ENCODE results near the gene ANAPC7.

Gene ANAPC7

DNA sequence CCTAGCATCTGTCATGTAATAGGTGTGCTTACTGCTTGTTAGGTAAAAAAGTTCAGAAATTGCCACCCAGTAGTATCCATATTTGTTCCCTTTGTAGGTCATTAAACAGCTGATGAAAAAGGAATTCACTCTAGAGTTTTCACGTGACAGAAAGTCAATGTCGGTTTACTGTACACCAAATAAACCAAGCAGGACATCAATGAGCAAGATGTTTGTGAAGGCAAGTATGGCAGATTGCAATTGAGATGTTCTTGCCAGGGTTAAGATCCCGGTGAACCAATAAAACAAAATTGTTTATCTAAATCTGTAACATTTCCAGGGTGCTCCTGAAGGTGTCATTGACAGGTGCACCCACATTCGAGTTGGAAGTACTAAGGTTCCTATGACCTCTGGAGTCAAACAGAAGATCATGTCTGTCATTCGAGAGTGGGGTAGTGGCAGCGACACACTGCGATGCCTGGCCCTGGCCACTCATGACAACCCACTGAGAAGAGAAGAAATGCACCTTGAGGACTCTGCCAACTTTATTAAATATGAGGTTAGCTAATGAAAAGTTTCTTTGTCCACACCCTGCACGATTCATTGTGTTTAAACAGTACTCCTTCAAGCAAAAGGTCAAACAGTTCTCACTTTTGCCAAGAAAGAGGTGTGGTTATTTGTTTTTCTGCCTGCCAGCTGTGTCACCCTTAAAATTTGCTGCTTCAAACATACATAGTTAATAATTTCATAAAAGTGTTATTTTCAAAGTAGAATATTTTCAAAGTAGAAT lies 64.1 kb downstream of the ANAPC7 start:
- no peak overlapping the region for H3K4me3 ChIP-seq (ENCODE audit: low read depth, low read length)
- ChIA-PET CTCF (interaction anchor here (1.4 to 1.8 kb wide), 3 partner anchors 15 to 21 kb away, joined by 3 to 6 read pairs (median 4); no protein-coding TSS in a partner anchor), POLR2A (interaction anchor here (1.3 kb wide), 1 partner anchor 13 kb away, joined by 3 read pairs; no protein-coding TSS in a partner anchor)
- no peak for DNase-seq (ENCODE audit: low read depth, low spot score)
- TF ChIP-seq, protein P1, sequence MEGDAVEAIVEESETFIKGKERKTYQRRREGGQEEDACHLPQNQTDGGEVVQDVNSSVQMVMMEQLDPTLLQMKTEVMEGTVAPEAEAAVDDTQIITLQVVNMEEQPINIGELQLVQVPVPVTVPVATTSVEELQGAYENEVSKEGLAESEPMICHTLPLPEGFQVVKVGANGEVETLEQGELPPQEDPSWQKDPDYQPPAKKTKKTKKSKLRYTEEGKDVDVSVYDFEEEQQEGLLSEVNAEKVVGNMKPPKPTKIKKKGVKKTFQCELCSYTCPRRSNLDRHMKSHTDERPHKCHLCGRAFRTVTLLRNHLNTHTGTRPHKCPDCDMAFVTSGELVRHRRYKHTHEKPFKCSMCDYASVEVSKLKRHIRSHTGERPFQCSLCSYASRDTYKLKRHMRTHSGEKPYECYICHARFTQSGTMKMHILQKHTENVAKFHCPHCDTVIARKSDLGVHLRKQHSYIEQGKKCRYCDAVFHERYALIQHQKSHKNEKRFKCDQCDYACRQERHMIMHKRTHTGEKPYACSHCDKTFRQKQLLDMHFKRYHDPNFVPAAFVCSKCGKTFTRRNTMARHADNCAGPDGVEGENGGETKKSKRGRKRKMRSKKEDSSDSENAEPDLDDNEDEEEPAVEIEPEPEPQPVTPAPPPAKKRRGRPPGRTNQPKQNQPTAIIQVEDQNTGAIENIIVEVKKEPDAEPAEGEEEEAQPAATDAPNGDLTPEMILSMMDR (IDR thresholded peaks at IDR 0.05; ENCODE audit: insufficient read depth, low read length, missing control alignments): no peak

DNA sequence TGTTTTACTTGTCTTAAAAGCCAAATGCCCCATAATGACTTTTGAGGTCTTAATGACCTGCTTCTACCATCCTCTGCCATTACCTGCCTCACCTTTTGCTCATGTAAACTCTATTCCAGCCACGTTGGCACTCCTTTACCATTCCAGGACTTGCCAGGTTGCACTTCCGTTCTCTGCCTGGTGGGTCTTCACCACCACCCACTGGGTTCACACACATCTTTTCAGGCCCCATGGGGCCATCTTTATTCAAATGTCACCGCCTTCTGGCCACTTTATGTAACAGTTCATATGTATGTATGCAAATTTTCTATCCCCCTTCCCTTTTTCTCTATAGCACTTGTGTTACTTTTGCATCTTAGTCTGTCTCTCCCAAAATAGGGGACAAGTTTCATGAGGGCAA lies 64.8 kb downstream of the ANAPC7 start:
- ChIA-PET CTCF (interaction anchor here (0.9 kb wide), 1 partner anchor 234 kb away, joined by 3 read pairs; no protein-coding TSS in a partner anchor), POLR2A (interaction anchor here (1.3 kb wide), 1 partner anchor 14 kb away, joined by 3 read pairs; no protein-coding TSS in a partner anchor)
- no peak for DNase-seq (ENCODE audit: low read depth, low spot score)

DNA sequence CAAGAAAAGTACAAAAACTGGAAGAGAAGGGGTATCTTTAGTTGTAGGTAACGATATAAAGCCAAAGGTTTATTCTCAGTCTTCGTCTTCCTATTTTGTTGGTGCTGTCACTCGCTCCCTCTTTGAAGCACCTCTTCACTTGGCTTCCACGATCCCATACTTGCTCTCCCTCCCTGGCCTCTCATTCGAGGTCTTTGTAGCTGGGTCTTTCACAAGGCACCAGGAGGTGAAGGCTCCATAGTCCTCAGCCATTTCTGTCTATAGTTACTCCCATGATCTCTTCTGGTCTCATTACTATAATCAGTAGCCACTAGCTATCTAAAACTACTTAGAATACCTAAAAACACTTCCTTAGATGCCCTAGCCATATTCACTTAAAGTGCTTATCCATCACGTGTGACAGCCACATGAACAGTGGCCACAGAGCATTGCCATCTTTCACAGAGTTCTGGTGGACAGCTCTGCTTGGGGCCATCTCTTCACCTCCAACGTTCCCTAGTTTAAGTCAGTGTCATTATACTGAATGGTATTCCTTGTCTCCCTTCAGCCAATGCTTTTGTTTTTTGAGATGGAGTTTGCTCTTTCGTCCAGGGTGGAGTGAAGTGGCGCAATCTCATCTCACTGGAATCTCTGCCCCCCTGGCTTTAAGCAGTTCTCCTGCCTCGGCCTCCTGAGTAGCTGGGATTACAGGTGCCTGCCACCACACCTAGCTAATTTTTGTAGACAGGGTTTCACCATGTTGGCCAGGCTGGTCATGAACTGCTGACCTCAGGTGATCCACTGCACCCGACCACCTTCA lies 65.4 kb downstream of the ANAPC7 start:
- H3K4me3 ChIP-seq (ENCODE audit: low read depth, low read length): no peak overlapping the region
- DNase-seq (ENCODE audit: low read depth, low spot score): no peak
- ChIA-PET CTCF (interaction anchor here (0.9 to 1.0 kb wide), 2 partner anchors 11 to 233 kb away, joined by 3 read pairs; no protein-coding TSS in a partner anchor), POLR2A (interaction anchor here (1.3 kb wide), 1 partner anchor 14 kb away, joined by 3 read pairs; no protein-coding TSS in a partner anchor)
- TF ChIP-seq, protein P1 (IDR thresholded peaks at IDR 0.05; ENCODE audit: insufficient read depth, low read length, missing control alignments): no peak

More for the DNA sequence above, 64.8 kb downstream of the ANAPC7 start:
- no peak overlapping the region for H3K4me3 ChIP-seq (ENCODE audit: low read depth, low read length)
- TF ChIP-seq, protein P1 (IDR thresholded peaks at IDR 0.05; ENCODE audit: insufficient read depth, low read length, missing control alignments): no peak

DNA sequence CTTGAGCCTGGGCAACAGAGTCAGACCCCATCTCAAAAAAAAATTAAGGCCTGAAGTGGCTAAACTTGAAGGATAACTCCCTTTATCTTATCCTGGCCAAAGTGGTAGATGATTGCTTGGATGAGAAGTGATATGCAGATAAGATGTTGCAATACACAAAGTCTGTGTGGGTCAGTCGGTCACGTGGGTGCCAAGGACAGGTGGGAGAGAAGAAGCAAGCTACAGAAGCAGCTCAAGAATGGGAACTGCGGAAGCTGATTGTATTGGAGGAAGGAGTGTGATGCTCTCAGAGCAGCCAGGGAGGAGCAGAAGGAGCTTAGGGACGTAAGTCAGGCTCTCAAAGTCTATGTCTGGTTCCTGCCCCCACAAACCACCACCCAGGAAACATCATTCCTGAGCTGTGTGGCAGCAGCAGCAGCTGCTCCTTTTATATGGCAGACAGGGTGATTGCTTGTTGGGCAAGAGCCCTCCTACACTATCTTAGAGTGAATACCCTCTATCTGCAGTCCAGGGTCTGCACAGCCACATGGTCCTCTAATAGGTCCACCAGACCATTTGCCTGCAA lies 67.9 kb downstream of the ANAPC7 start:
- TF ChIP-seq, protein P1 (IDR thresholded peaks at IDR 0.05; ENCODE audit: insufficient read depth, low read length, missing control alignments): no peak
- ChIA-PET POLR2A (no interaction called here), CTCF (interaction anchor here (1.0 to 1.6 kb wide), 4 partner anchors 23 to 266 kb away, joined by 3 to 6 read pairs (median 3); no protein-coding TSS in a partner anchor)
- DNase-seq (ENCODE audit: low read depth, low spot score): no peak
- H3K4me3 ChIP-seq (ENCODE audit: low read depth, low read length): no peak overlapping the region

DNA sequence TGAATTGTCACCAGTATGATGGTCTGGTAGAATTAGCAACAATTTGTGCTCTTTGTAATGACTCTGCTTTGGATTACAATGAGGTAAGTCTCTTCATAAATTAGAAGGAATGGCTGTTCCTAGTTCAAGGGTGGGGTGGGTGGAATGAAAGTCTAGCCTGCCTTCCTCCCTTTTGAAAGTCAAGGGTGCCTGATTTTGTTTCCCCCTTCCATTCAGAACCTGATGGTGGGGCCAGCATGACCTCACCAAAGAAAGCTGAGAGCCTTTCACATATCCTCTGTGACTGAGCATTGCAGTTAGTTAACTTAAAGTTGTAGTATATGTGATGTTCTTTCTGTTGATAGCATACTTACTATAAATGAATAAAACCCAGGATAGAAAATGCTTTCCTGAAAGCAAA lies 70.3 kb downstream of the ANAPC7 start:
- DNase-seq (ENCODE audit: low read depth, low spot score): no peak
- H3K4me3 ChIP-seq (ENCODE audit: low read depth, low read length): no peak overlapping the region
- POLR2A ChIA-PET: no interaction called here
- TF ChIP-seq, protein P1 (IDR thresholded peaks at IDR 0.05; ENCODE audit: insufficient read depth, low read length, missing control alignments): no peak
- CTCF ChIA-PET: interaction anchor here (1.1 kb wide), 1 partner anchor 231 kb away, joined by 4 read pairs; no protein-coding TSS in a partner anchor

Measured in AG04449 (cell line).